T-helper 1 cell treated with Interleukin-12 subunit alpha and Interleukin-12 subunit beta and Interleukin-4 antibody, amounts not matched to agents 30 ng/mL and 1 ng/mL, for 36 hours (primary cell): ENCODE data around the gene OR2B2. TPM values are rescaled to one million over a fixed set of nuclear protein-coding genes. Genes with fewer than 3 reads are reported as not detected.

Experiments used
- intact Hi-C: fragments of 100-400 bp; cut with micrococcal nuclease; formaldehyde crosslinking; loops from one replicate; pipeline ENCODE4 v1.15.1; 2024
- total RNA-seq: library from RNA; stranded (reverse); gene quantifications from 2 replicates; pipeline ENCODE4 v1.2.3, GENCODE V29; 2022

The OR2B2 gene
- total RNA-seq, 1 donor from 2014 or later: not detected

DNA sequence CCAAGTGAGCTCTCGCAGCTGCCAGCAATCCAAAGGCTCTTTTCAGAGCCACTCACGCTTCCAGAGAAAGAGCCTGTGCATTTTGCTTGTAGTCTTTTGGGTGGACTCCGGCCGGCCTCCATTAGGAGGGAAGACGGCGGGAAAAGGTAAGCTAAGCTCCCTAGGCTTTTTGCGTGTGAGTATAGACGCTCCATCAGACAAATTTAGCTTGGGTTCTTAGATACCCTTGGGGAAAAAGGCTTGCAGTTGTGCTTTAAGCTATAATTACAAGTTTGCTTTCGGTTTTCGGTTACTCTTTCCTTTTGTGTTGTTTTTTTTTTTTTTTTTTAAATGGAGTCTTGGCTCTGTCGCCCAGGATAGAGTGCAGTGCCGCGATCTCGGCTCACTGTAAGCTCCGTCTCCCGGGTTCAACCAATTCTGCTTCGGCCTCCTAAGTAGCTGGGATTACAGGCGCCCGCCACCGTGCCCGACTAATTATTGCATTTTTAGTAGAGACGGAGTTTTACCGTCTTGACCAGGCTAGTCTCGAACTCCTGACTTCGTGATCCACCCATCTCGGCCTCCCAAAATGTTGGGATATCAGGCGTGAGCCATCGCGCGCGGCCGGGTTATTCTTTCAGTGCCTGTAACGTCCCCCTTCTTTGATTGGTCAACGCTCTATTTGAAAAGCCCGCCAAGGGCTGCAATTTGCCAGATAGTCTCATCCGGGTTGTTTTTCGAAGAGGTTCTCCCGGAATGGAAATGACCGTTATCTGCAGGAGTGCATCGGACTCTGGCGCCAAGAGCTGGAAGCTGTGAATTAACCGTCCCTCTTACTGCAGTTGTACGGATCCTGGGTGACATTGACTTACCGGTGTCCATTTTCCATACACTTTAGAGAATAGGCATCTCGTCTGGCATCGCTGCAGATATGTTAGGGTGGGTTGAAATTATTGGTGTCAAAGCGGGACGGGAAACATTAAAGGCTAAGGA is 18.1 kb downstream of the OR2B2 start:
- intact Hi-C loops: loop anchor here (1.0 to 10.0 kb wide), 18 partner anchors 8 to 1872 kb away; partner anchors contain the start of genes ABT1 and TRIM27

DNA sequence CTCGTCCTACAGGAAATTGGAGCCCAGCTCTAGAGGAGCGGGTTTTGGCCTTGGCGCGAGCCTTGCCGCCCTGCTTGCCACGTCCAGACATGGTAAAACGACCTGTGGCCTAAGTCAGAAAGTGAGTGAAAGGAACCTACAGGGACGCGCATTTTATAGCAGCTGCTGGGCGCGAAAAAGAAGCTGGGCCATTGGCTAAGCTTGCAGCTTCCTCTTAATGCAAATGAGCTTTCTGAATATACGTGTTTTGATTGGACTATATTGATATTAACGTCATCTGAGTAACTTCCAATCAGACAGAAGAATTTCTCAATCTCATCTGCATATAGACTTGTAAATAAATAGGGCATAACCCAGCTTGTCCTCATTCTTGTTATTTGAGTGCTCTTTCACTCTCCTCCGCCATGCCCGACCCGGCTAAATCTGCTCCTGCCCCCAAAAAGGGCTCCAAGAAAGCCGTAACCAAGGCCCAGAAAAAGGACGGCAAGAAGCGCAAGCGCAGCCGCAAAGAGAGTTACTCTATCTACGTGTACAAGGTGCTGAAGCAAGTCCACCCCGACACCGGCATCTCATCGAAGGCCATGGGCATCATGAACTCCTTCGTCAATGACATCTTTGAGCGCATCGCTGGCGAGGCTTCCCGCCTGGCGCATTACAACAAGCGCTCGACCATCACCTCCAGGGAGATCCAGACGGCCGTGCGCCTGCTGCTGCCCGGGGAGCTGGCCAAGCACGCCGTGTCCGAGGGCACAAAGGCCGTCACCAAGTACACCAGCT is 18.9 kb downstream of the OR2B2 start:
- intact Hi-C loops: loop anchor here (1.0 to 10.0 kb wide), 13 partner anchors 28 to 1871 kb away; partner anchors contain the start of gene TRIM27

- intact Hi-C loops: loop anchor here (1.0 to 10.0 kb wide), 13 partner anchors 27 to 1870 kb away; partner anchors contain the start of gene TRIM27
These were observed 19.5 kb downstream of the OR2B2 start for GRCh38 chr6:27892649-27893058.

GRCh38 chr6:27891320-27891875 is 20.8 kb downstream of the OR2B2 start:
- intact Hi-C loops: loop anchor here (2.0 to 10.0 kb wide), 6 partner anchors 973 to 1869 kb away; partner anchors contain the start of gene TRIM27

GRCh38 chr6:27890445-27891319 is 21.5 kb downstream of the OR2B2 start:
- intact Hi-C loops: loop anchor here (1.0 to 10.0 kb wide), 10 partner anchors 17 to 1868 kb away; partner anchors contain the start of gene TRIM27

GRCh38 chr6:27889628-27890444 is 22.4 kb downstream of the OR2B2 start:
- intact Hi-C loops: loop anchor here (1.0 to 10.0 kb wide), 10 partner anchors 17 to 1868 kb away; partner anchors contain the start of gene TRIM27

- intact Hi-C loops: no loop called here
These were observed 22.9 kb downstream of the OR2B2 start for GRCh38 chr6:27889275-27889627.

- intact Hi-C loops: no loop called here
These were observed 23.6 kb downstream of the OR2B2 start for GRCh38 chr6:27888566-27888965.

GRCh38 chr6:27886073-27886472 is 26.1 kb downstream of the OR2B2 start:
- intact Hi-C loops: no loop called here

GRCh38 chr6:27883136-27883535 is 29.1 kb downstream of the OR2B2 start:
- intact Hi-C loops: no loop called here

DNA sequence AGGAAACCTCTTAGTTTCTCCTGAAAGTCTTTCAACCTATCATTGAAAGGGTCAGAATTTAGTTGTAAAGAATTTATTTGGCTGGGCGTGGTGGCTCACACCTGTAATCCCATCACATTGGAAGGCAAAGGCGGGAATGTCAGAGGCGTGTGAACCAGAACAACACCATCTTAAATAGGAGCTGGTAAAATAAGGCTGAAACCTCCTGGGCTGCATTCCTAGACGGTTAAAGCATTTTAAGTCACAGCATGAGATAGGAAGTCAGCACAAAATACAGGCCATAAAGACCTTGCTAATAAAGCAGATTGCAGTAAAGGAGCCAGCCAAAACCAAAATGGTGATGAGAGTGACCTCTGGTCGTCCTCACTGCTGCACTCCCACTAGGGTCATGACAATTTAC is 29.6 kb downstream of the OR2B2 start:
- intact Hi-C loops: no loop called here

GRCh38 chr6:27879837-27880236 is 32.4 kb downstream of the OR2B2 start:
- intact Hi-C loops: no loop called here

DNA sequence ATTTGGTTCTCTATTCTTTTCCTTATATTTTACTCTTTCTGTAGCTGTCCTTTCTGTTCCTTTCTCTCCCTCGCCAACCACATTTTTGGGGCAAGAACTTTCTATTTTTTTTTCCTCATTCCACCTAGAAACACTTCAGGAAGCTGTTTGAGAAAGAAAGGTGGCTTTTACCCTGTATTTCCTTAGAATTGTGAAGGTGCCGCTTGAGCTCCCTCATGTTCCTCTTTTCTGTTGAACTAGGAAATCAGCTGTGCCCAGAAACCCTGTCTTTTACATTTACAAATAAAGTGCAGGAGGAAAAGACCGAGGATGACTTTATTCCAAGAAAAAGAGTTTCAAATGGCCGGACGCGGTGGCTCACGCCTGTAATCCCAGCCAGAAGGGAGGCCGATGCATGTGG is 38.2 kb downstream of the OR2B2 start:
- intact Hi-C loops: loop anchor here (5.0 kb wide), 1 partner anchor 1472 kb away; the partner anchor contains the start of gene BTN3A1

GRCh38 chr6:27873021-27873940 is 38.9 kb downstream of the OR2B2 start:
- intact Hi-C loops: loop anchor here (1.0 to 5.0 kb wide), 7 partner anchors 8 to 1846 kb away; partner anchors contain the start of gene BTN3A1

GRCh38 chr6:27872642-27873020 is 39.6 kb downstream of the OR2B2 start:
- intact Hi-C loops: loop anchor here (1.0 to 5.0 kb wide), 12 partner anchors 7 to 1846 kb away; partner anchors contain the start of gene BTN3A1

DNA sequence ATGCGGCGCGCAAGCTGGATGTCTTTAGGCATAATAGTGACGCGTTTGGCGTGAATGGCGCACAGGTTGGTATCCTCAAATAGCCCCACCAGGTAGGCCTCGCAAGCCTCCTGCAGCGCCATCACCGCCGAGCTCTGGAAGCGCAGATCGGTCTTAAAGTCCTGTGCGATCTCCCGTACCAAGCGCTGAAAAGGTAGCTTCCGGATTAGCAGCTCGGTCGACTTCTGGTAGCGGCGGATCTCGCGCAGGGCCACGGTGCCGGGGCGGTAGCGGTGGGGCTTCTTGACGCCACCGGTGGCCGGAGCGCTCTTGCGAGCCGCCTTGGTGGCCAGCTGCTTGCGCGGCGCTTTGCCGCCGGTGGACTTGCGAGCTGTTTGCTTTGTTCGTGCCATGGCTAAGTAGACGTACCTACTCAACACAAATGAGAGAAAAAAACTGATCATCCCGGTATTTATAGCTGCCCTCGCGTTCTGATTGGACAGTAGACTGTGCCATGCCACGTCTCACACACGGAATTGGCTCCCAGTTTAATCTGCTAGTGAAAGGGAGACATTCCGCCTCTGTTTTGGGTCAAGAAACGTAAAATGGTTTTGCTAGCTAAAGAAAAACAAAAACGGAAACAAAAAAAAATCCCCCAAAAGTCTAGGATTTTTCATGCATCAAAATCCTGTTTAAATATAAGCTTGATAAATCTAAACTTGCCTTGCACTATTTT is 40.1 kb downstream of the OR2B2 start:
- intact Hi-C loops: loop anchor here (1.0 to 5.0 kb wide), 9 partner anchors 34 to 1845 kb away; partner anchors contain the start of gene BTN3A1

DNA sequence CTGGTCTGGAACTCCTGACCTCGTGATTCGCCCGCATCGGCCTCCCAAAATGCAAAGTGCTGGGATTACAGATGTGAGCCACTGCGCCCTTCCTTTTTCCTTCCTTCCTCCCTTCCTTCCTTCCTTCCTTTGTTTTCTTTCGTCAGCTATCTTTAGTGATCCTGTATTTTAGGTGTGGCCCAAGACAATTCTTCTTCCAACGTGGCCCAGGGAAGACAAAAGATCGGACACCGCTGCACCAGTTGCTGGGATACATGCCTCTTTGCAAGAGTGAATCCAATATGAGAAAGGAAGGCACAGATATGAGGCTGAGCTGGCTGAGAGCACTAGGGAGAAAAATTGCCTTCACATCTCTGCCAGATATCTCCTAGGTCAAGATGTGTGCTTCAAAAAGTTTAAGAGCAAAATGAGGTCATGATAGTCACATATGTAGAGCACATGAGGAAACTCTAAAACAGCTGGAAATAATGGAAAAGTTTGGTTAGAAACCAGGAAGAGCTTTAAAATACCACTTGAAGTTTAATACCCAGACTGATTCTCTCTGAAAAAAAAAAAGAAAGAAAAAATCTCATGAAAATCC is 41.8 kb downstream of the OR2B2 start:
- intact Hi-C loops: loop anchor here (5.0 kb wide), 1 partner anchor 1468 kb away; the partner anchor contains the start of gene BTN3A1
